ENCODE results near the gene MAGEB17. TPM values are rescaled to one million over a fixed set of nuclear protein-coding genes. Genes with fewer than 3 reads are reported as not detected.
"Not testable (repeated sequence)": the region's sequence is repeated elsewhere in the genome, so short reads cannot be mapped to it uniquely, and the experiment has no call there.

Gene MAGEB17
- total RNA-seq, 1 donor from 2014 or later = not detected

GRCh38 chrX:16175329-16176061 lies 8.2 kb downstream of the MAGEB17 start:
- Histone ChIP-seq H3K4me1 (ENCODE audit: control insufficient read depth in 3 of 3, insufficient read depth in 3 of 3, low read length in 3 of 3) (no peaks in the 10 kb centered on the region), H3K27me3 (ENCODE audit: control insufficient read depth in 3 of 3, insufficient read depth in 3 of 3, low read length in 3 of 3) (peaks cover 0 to 3% (median 0%) of the 10 kb centered on the region in 3 donors), H3K36me3 (ENCODE audit: control insufficient read depth in 3 of 3, insufficient read depth in 3 of 3, low read length in 3 of 3) (no peaks in the 10 kb centered on the region), H3K9ac (ENCODE audit: low read depth in 1 of 3, low read length in 3 of 3) (no peak overlapping the region), H3K9me3 (ENCODE audit: control insufficient read depth in 3 of 3, low read length in 3 of 3) (peaks cover 0 to 5% (median 0%) of the 10 kb centered on the region in 3 donors), H3K27ac (ENCODE audit: low read depth, low read length) (no peak overlapping the region), H3K4me3 (ENCODE audit: low read length in 3 of 3) (no peak overlapping the region)

- no peak overlapping the region for H3K9ac ChIP-seq (ENCODE audit: low read depth in 1 of 3, low read length in 3 of 3)
Observed at GRCh38 chrX:16177260-16177659, 10.0 kb downstream of the MAGEB17 start.

GRCh38 chrX:16183843-16184242 lies 16.6 kb downstream of the MAGEB17 start:
- H3K9me3 ChIP-seq (ENCODE audit: control insufficient read depth in 3 of 3, low read length in 3 of 3); H3K9ac ChIP-seq (ENCODE audit: low read depth in 1 of 3, low read length in 3 of 3); H3K4me3 ChIP-seq (ENCODE audit: low read length in 3 of 3); H3K27ac ChIP-seq (ENCODE audit: low read depth, low read length); H3K27me3 ChIP-seq (ENCODE audit: control insufficient read depth in 3 of 3, insufficient read depth in 3 of 3, low read length in 3 of 3); H3K36me3 ChIP-seq (ENCODE audit: control insufficient read depth in 3 of 3, insufficient read depth in 3 of 3, low read length in 3 of 3); H3K4me1 ChIP-seq (ENCODE audit: control insufficient read depth in 3 of 3, insufficient read depth in 3 of 3, low read length in 3 of 3): not testable (repeated sequence)

More at GRCh38 chrX:16177260-16177659, 10.0 kb downstream of the MAGEB17 start:
- H3K36me3 ChIP-seq (ENCODE audit: control insufficient read depth in 3 of 3, insufficient read depth in 3 of 3, low read length in 3 of 3) = no peaks in the 10 kb centered on the region
- no peak overlapping the region for H3K27ac ChIP-seq (ENCODE audit: low read depth, low read length)
- no peak overlapping the region for H3K4me3 ChIP-seq (ENCODE audit: low read length in 3 of 3)
- no peaks in the 10 kb centered on the region for H3K27me3 ChIP-seq (ENCODE audit: control insufficient read depth in 3 of 3, insufficient read depth in 3 of 3, low read length in 3 of 3)
- no peaks in the 10 kb centered on the region for H3K4me1 ChIP-seq (ENCODE audit: control insufficient read depth in 3 of 3, insufficient read depth in 3 of 3, low read length in 3 of 3)
- peaks cover 0 to 5% (median 0%) of the 10 kb centered on the region in 3 donors for H3K9me3 ChIP-seq (ENCODE audit: control insufficient read depth in 3 of 3, low read length in 3 of 3)

GRCh38 chrX:16185725-16186136 lies 18.4 kb downstream of the MAGEB17 start:
- no peaks in the 10 kb centered on the region for H3K9me3 ChIP-seq (ENCODE audit: control insufficient read depth in 3 of 3, low read length in 3 of 3)
- H3K27ac ChIP-seq (ENCODE audit: low read depth, low read length) = no peak overlapping the region
- no peaks in the 10 kb centered on the region for H3K27me3 ChIP-seq (ENCODE audit: control insufficient read depth in 3 of 3, insufficient read depth in 3 of 3, low read length in 3 of 3)
- no peaks in the 10 kb centered on the region for H3K4me1 ChIP-seq (ENCODE audit: control insufficient read depth in 3 of 3, insufficient read depth in 3 of 3, low read length in 3 of 3)
- no peak overlapping the region for H3K4me3 ChIP-seq (ENCODE audit: low read length in 3 of 3)
- no peak overlapping the region for H3K9ac ChIP-seq (ENCODE audit: low read depth in 1 of 3, low read length in 3 of 3)
- no peaks in the 10 kb centered on the region for H3K36me3 ChIP-seq (ENCODE audit: control insufficient read depth in 3 of 3, insufficient read depth in 3 of 3, low read length in 3 of 3)

GRCh38 chrX:16186380-16187007 lies 19.2 kb downstream of the MAGEB17 start:
- Histone ChIP-seq H3K36me3 (ENCODE audit: control insufficient read depth in 3 of 3, insufficient read depth in 3 of 3, low read length in 3 of 3) (no peaks in the 10 kb centered on the region), H3K4me3 (ENCODE audit: low read length in 3 of 3) (no peak overlapping the region)

GRCh38 chrX:16187024-16187760 lies 19.9 kb downstream of the MAGEB17 start:
- Histone ChIP-seq H3K9ac (ENCODE audit: low read depth in 1 of 3, low read length in 3 of 3) (no peak overlapping the region), H3K9me3 (ENCODE audit: control insufficient read depth in 3 of 3, low read length in 3 of 3) (no peaks in the 10 kb centered on the region), H3K4me1 (ENCODE audit: control insufficient read depth in 3 of 3, insufficient read depth in 3 of 3, low read length in 3 of 3) (no peaks in the 10 kb centered on the region), H3K27ac (ENCODE audit: low read depth, low read length) (no peak overlapping the region), H3K27me3 (ENCODE audit: control insufficient read depth in 3 of 3, insufficient read depth in 3 of 3, low read length in 3 of 3) (no peaks in the 10 kb centered on the region), H3K36me3 (ENCODE audit: control insufficient read depth in 3 of 3, insufficient read depth in 3 of 3, low read length in 3 of 3) (no peaks in the 10 kb centered on the region), H3K4me3 (ENCODE audit: low read length in 3 of 3) (no peak overlapping the region)

More at GRCh38 chrX:16186380-16187007, 19.2 kb downstream of the MAGEB17 start:
- H3K27me3 ChIP-seq (ENCODE audit: control insufficient read depth in 3 of 3, insufficient read depth in 3 of 3, low read length in 3 of 3) = no peaks in the 10 kb centered on the region
- H3K4me1 ChIP-seq (ENCODE audit: control insufficient read depth in 3 of 3, insufficient read depth in 3 of 3, low read length in 3 of 3) = no peaks in the 10 kb centered on the region
- H3K9me3 ChIP-seq (ENCODE audit: control insufficient read depth in 3 of 3, low read length in 3 of 3) = no peaks in the 10 kb centered on the region
- H3K27ac ChIP-seq (ENCODE audit: low read depth, low read length) = no peak overlapping the region
- no peak overlapping the region for H3K9ac ChIP-seq (ENCODE audit: low read depth in 1 of 3, low read length in 3 of 3)

- H3K4me1 ChIP-seq (ENCODE audit: control insufficient read depth in 3 of 3, insufficient read depth in 3 of 3, low read length in 3 of 3) = no peaks in the 10 kb centered on the region
- no peaks in the 10 kb centered on the region for H3K9me3 ChIP-seq (ENCODE audit: control insufficient read depth in 3 of 3, low read length in 3 of 3)
- no peak overlapping the region for H3K27ac ChIP-seq (ENCODE audit: low read depth, low read length)
- H3K9ac ChIP-seq (ENCODE audit: low read depth in 1 of 3, low read length in 3 of 3) = no peak overlapping the region
- H3K27me3 ChIP-seq (ENCODE audit: control insufficient read depth in 3 of 3, insufficient read depth in 3 of 3, low read length in 3 of 3) = no peaks in the 10 kb centered on the region
- no peak overlapping the region for H3K4me3 ChIP-seq (ENCODE audit: low read length in 3 of 3)
- no peaks in the 10 kb centered on the region for H3K36me3 ChIP-seq (ENCODE audit: control insufficient read depth in 3 of 3, insufficient read depth in 3 of 3, low read length in 3 of 3)
Observed at GRCh38 chrX:16188687-16189086, 21.4 kb downstream of the MAGEB17 start.

GRCh38 chrX:16191605-16192004 lies 24.3 kb downstream of the MAGEB17 start:
- Histone ChIP-seq H3K9me3 (ENCODE audit: control insufficient read depth in 3 of 3, low read length in 3 of 3) (no peaks in the 10 kb centered on the region), H3K9ac (ENCODE audit: low read depth in 1 of 3, low read length in 3 of 3) (no peak overlapping the region), H3K36me3 (ENCODE audit: control insufficient read depth in 3 of 3, insufficient read depth in 3 of 3, low read length in 3 of 3) (no peaks in the 10 kb centered on the region), H3K4me3 (ENCODE audit: low read length in 3 of 3) (no peak overlapping the region), H3K27ac (ENCODE audit: low read depth, low read length) (no peak overlapping the region), H3K27me3 (ENCODE audit: control insufficient read depth in 3 of 3, insufficient read depth in 3 of 3, low read length in 3 of 3) (no peaks in the 10 kb centered on the region), H3K4me1 (ENCODE audit: control insufficient read depth in 3 of 3, insufficient read depth in 3 of 3, low read length in 3 of 3) (no peaks in the 10 kb centered on the region)

GRCh38 chrX:16196829-16197228 lies 29.5 kb downstream of the MAGEB17 start:
- H3K4me1 ChIP-seq (ENCODE audit: control insufficient read depth in 3 of 3, insufficient read depth in 3 of 3, low read length in 3 of 3) = no peaks in the 10 kb centered on the region
- no peaks in the 10 kb centered on the region for H3K9me3 ChIP-seq (ENCODE audit: control insufficient read depth in 3 of 3, low read length in 3 of 3)
- no peaks in the 10 kb centered on the region for H3K36me3 ChIP-seq (ENCODE audit: control insufficient read depth in 3 of 3, insufficient read depth in 3 of 3, low read length in 3 of 3)
- H3K27me3 ChIP-seq (ENCODE audit: control insufficient read depth in 3 of 3, insufficient read depth in 3 of 3, low read length in 3 of 3) = no peaks in the 10 kb centered on the region
- H3K9ac ChIP-seq (ENCODE audit: low read depth in 1 of 3, low read length in 3 of 3) = no peak overlapping the region
- no peak overlapping the region for H3K4me3 ChIP-seq (ENCODE audit: low read length in 3 of 3)
- H3K27ac ChIP-seq (ENCODE audit: low read depth, low read length) = no peak overlapping the region

- no peak overlapping the region for H3K27ac ChIP-seq (ENCODE audit: low read depth, low read length)
- no peaks in the 10 kb centered on the region for H3K4me1 ChIP-seq (ENCODE audit: control insufficient read depth in 3 of 3, insufficient read depth in 3 of 3, low read length in 3 of 3)
- H3K27me3 ChIP-seq (ENCODE audit: control insufficient read depth in 3 of 3, insufficient read depth in 3 of 3, low read length in 3 of 3) = no peaks in the 10 kb centered on the region
- H3K36me3 ChIP-seq (ENCODE audit: control insufficient read depth in 3 of 3, insufficient read depth in 3 of 3, low read length in 3 of 3) = no peaks in the 10 kb centered on the region
- H3K9ac ChIP-seq (ENCODE audit: low read depth in 1 of 3, low read length in 3 of 3) = no peak overlapping the region
- H3K9me3 ChIP-seq (ENCODE audit: control insufficient read depth in 3 of 3, low read length in 3 of 3) = no peaks in the 10 kb centered on the region
- no peak overlapping the region for H3K4me3 ChIP-seq (ENCODE audit: low read length in 3 of 3)
Observed at GRCh38 chrX:16199343-16199742, 32.1 kb downstream of the MAGEB17 start.

Data from skeletal muscle tissue (tissue), 4 donors.